GM04503 (cell line): ENCODE data around the gene GRAMD4.

Source experiments
- DNase-seq: peaks from one replicate; pipeline ENCODE4 v3.0.0-alpha.2; 2012; ENCODE audit warnings: low read depth

Gene GRAMD4

DNA sequence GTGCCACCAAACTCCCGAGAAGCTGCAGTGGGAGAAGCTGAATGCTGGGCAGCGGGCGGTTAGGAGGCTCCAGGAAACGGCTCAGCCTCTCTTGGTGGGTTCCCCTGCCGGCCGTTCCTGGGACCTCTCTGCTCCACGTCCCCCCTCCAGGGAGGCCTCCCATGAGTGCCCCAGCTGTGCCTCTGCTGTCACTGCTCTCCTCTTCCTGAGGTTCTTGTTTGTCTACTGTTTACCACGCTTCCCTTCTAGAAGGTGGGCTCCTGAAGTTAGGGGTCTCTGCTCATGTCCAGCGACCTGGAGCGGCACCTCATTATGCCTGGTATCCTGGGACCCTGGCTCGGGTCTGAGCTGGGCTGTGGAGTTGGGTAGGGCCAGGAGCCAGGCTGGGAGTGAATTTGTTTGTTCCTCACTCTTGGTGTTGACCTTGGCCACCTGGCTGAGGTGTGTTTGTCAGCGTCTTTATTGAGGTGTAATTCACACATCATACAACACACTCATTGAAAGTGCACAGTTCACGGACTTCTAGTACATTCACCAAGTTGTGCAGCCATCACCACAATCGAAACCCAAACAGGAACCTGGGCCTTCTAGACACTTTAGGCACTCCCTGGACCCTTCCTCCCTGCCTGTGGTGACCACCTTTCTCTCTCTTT lies 37.8 kb upstream of the GRAMD4 start:
- DNase-seq: no peak

DNA sequence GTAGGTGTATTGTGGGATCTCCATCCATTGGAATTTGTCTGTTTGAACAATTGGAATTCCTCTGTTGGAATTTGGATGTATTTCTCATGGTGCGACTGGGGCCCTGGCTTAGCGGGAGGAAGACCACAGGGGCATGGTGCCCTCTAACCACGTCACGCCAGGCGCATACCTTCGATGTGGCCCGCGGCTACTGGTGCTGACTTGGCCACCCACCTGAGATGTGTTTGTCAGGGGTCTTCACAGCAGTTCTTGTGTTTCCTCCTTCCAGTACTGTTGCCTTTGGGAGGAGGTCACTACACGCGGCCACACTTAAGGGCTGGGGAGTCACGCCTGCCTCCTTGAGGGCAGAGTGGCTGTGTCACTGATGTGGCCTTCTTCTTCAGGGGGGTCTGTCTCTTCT lies 36.6 kb upstream of the GRAMD4 start:
- no peak for DNase-seq

DNA sequence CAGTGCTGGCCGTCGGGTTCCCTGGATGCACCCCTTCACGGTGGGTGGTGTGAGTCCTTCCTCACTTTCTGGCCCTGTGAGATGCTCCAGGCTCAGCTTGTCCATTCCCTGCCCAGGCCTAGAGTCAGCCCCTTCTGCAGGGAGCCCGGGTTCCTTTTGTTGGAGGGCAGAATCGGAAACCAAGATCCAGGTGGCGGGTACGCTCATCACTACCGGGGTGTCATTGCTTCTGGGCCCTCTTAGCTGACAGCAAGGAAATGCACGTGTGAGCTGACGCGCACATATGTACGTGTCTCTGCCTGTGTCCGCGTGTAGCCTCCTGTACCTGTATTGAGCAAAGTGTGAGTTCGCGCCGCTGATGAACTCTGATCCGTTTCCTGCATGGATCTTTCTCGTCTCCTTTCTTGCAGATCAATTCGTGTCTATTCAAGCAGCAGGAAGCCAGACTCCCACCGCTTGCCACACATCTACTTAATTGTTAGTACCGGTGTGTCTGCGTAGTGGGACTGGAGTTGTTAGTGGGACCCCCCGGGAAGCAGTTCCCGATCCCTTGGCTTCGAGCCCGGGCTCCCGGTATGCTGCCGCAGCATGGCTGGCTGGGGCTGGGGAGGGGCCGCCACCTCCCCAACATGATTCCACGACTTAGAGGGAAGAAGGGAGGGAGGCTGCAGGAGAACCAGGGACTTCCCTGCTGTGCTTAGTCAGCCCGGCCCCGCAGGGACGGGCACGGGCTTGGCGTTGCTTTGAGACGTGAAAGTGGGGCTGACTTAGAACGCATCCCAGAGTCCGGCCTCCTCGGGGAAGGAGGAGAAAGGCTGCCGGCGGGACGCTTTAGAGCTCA lies 35.9 kb upstream of the GRAMD4 start:
- DNase-seq: no peak

DNA sequence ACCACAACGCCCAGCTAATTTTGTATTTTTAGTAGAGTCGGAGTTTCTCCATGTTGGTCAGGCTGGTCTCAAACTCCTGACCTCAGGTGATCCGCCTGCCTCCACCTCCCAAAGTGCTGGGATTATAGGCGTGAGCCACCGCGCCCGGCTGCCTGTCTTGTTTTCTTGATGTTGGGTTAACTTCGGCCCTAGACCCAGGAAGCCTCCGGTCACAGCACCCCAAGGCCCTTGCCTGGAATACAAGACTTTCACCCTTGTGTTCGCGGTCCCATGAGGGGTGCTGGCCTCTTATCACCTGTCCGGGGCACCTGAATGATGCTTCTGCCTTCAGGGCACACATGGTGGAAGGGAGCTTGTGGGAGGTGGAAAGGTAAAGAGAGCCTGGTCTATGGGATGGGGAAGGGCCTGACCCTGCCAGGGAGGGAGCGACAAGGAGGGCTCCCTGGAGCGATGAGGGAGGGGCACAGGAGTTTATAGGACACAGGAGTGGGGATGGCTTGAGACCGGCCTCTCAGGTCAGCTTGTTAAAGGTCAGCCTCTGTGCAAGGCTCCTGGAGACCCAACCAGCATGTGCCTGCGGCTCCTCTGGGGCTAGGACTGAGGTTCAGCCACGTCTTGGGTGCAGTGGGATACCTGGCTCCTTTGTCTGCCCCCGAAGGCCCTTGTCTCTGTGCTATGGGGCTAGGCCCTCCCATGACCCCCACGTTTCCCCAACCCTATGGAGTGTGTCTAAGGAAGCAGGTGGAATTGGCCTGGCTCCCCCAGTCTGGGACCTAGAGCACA lies 34.7 kb upstream of the GRAMD4 start:
- DNase-seq: no peak

DNA sequence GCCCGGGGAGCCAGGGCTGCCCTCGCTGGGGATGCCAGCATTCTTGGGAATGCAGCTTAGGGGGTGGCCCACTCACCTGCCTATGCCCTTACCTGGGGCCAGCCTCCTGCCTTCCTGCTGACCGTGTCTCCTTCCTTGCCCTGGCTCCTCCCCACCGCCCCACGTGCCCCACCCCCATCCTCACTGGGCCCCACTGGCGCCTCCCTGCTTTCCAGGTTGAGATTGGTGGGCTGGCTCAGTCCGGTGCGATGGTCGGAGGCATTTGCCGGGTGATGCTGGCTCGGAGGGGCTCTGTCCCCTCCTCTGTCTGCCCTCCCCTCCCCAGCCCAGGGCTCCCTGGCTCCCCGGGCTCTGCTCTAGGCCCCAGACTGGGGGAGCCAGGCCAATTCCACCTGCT lies 34.1 kb upstream of the GRAMD4 start:
- no peak for DNase-seq

DNA sequence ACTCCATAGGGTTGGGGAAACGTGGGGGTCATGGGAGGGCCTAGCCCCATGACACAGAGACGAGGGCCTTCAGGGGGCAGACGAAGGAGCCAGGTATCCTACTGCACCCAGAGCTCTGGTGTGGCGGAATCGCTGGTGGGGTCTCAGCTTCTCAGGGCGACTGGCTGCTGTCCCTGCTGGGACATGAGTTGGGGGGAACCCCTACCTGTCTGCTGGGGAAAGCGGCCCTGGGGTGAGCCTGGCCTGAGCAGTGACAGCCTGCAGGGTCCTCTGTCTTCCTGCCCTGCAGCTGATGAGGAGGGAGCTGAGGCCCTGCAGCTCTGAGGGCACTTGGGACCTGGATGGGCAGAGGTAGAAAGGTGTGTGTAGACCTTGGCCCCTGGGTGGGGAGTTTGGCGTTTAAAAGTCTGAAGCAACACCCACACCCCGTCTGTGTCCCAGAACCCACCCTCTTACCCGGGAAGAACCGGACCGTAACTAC lies 33.6 kb upstream of the GRAMD4 start:
- DNase-seq: no peak

DNA sequence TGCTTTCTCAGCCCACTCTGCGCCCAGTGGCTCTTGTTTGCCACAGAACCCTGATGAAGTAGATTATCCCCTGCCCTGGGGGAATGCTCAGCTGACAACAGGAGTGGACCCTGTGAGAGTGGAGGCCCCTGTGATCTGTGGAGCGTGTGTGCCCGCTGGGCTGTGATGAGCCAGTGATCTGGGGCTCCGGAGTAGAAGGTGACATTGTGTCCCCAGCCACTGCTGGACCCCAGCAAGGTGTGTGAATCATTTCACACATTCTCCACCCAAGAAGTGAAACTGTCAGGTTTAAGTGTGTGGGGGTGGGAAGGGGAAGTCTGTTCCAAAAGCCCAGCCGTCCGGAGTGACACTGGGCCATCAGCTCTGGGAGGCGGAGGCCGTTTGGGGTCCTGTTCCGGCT lies 33.1 kb upstream of the GRAMD4 start:
- DNase-seq: no peak

DNA sequence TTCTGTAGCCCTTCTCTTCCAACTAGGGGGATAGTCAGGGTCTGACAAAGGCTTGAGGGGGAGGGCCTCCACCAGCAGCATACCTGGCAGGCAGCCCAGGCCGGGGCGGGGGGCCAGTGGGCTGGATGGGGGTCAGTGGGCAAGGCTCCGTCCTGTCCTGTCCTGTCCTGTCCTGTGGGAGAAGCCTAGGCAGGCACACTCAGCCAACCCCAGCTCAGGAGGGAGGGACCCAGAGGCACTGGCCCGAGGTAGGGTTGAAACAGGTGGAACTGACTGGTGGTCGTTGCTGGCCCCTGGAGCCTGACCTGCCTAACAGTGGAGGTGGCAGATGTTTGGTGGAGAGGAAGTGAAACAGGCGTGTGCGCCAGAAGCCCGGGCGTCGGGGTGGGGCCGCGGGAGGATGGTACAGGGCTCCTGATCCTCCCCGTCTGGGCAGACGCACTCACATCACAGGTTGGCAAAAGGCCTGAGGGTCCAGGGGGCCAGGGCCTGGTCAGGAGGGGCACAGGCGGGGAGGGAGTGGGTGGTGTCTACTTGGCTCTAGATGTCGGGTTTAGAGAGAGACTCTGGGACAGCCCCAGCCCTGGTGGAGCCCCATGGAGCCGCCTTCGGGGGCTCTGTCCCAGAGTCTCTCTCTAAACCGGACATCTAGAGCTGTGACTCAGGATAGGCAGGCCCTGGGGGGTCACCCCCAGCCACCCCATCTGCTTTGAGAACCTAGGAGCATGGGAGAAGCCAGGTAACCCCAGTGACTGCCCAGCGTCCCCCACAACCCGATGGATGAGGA lies 32.5 kb upstream of the GRAMD4 start:
- DNase-seq: no peak

DNA sequence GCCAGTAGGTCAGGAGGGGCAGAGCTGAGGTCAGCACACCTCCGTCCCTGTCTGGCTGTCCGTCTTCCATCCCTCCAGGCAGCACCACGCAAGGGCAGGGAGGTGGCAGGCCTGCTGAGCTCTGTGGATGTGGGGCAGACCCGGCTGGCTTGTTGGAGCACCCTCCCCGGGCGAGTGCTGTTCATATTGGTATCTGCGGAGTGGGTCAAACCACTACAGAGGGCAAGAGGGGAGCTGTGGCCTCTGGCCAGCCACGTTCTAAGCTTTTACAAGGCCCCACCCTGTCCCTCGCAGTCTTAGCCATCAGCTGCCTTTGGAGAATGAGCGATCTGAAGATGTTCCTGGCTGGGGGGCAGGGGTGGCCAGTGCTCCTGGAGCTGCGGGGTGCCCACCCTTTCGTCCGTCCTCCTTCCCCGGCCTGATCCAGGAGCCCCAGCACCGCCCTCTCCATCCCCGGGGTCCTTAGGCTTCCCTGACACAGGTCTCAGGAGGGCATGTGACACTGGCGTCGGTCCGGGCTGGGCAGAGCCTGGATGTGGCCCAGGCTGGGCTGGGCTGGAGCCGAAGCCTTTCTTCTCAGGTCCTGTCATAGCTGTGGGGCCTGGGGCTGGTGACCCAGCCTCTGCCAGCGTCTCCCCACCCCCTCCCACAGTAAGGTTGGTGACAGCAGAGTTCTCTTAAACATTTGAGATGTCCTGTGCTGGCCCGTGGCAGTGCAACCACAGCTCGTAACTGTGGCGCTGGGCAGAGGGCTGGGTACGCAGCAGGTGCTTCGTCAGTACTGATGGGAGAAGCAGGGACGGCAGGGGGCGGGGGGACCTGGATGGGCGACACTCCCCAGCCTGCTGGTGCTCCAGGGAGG lies 31.7 kb upstream of the GRAMD4 start:
- no peak for DNase-seq

DNA sequence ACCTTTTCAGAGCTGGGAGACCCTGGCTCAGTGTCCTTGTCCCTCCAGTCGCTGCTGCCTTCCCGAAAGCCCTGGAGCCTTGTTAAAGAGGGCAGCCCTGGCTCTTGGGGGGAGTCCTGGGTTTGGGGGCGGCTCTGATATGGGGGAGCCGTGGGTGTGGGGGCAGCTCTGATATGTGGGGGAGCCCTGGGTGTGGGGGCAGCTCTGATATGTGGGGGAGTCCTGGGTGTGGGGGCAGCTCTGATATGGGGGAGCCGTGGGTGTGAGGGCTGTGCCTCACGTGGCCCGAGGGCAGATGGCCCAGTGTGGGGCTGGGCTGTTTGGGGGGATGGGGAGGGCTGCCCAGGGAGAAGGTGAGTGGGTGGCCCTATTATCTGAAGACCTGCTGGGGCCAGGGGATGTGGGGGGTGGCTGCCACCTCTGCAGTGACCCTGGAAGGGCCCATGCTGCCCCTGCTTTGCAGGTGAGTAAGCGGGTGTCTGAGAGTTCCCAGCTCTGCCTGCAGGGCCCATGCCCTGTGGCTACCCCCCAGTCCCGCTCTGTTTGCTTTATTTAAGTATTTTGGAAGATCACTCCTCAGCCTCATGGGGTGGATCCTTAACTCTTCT lies 30.9 kb upstream of the GRAMD4 start:
- no peak for DNase-seq

DNA sequence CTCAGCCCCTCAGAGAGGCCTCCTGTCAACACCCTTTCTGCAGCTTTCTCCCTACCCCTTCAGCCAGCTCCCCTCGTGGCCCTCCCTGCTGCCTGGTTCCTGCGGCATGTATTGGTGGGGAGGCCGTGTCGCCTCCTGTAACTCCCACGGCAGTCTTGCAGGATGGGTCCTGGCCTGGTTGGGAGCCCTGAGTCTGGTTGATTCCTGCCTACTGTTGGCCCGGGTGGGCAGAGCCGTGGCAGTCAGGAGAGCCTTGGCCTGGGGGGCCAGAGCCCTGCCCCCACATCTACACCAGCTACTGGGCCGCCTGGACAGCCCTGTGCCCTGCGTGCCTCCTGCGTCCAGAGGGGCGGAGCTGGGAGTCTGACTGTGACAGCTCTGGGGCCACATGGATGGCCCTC lies 30.3 kb upstream of the GRAMD4 start:
- DNase-seq: no peak

DNA sequence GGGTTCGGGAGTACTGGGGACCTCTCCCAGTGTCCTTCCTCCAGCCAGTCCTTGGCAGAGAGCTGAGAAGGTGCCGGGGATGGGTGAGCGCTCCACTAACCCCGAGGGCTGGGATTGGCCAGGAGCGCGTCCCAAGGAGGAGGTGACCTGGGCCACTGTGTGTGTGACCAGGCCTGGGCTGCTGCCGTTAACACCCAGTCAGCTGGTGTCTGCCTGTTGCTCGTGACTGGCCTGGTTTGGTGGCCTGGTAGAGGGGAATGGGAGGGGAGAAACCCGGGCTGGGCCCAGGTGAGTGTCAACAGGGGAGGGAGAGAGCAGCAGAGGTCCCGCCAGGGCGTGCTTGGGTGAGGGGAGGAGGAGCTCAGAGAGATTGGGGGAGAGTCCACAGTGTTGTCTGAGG lies 29.9 kb upstream of the GRAMD4 start:
- no peak for DNase-seq

DNA sequence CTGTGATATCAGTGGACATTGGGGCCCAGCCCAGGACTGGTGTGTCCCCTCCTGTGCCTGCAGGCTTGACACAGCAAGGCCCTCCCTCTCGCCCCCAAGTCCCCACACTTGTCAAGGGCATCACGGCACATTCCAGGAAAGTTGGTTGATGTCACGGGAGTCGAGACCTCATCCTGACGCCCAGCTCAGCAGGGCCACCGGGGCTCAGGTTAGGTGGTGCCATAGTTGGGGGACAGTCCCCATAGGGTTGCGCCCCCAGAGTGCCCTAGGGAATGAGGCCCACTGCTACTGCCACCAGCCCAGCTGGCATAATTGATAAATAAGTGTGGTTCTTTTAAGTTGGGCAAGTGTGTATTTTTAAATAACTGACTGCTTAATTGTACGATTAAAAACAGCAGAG lies 28.3 kb upstream of the GRAMD4 start:
- no peak for DNase-seq

DNA sequence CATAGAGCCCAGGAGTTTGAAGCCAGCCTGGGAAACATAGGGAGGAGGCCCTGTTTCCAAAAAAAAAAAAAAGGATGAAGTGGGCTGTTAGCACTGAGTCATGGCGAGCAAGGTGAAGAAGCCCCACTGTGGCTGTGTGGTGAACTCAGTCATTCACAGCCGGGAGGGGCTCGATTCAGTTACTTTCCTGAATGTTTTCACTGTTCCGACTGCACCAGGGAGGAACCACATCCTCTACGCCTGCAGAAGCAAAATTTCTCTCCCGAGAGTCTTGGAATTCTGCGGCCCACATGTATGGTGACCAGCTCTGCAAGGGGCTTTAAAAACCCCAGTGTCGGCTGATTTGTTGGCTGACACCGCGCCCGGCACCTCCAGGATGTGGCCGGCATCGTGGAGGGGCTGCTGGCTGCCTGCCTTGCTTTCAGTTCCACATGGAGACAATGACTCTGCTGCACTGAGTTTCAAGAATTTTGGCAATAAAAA lies 27.8 kb upstream of the GRAMD4 start:
- peak; percentile 12 for DNase-seq

DNA sequence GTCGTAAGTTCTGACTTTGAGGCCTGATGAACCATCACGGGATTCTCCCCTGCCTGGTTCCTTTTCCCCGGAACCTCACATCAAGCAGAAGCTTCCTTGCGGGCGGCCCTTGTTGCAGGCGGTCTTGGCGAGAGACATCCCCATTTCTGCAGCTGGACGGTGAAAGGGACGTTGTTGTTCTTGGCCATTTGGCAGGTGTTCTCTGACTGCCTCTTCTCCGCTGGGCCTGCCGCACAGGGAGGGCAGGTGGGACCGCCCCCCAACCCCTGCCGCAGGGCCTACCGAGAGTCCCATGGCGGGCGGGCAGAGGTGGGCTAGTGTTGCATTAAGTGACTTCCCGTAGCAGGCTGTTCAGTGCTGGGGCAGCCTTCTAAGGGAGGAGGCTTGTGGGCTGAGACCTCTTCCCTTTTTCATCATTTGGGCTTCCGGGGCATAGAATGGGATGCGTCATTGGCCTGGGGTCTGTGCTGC lies 26.9 kb upstream of the GRAMD4 start:
- no peak for DNase-seq

DNA sequence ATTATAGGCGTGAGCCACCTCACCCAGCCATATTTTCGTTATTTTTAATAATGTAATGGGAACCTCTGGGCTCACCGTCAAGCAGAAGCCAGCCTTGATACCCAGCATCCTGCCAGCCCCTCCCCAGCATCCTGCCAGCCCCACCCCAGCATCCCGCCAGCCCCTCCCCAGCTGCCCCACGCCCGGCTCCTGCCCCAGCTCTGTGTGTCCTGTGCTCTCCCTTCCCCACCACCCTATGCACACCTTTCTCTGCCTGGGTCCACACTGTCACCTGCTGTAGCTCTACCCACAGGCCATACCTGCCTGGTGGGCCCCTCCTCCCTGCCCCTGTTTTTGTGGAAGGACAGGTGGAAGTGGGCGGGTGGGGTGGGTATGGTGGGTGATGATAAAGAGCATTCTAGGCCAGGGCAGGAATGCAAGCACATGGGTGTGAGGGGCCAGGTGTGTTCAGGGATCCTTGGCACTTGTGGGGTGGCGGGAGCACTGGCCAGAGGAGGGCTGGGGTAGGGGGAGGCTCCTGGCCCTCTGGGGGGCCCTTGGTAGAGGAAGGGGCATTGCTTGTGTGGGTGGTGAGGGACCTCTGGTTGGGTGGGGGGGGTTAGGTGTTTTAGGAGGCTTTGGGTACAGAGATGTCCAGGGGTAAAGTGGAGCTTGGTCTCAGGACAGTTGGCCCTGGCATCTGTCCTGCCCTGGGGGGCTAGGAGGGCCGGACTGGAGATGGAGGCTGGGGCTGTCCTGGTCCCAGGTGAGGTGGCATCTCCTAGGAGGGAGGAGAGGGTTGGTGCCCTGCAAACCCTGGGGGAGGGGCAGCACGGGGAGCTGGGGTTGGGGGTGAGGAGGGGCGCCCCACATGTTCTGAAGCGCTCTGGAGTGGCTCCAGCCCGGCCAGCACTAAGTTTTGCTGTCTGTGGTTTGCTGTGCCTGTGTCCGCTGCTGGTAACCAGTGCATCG lies 25.9 kb upstream of the GRAMD4 start:
- no peak for DNase-seq

DNA sequence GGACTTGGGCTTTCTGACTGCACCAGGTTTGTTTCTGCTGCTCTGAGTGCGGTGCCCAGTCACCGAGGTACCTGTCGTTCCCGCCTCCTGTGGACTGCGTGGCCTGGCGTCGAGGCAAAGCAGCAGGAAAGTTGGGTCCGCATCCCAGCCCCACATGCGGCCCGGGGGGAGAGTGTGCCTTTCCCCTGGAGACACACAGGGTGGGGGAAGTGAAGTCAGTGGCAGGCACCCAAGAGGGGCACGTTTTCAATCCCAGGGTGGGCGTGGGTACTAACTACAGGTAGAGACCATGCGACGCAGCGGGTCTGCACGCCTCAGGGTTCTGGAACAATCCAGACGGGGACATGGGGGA lies 25.3 kb upstream of the GRAMD4 start:
- no peak for DNase-seq

DNA sequence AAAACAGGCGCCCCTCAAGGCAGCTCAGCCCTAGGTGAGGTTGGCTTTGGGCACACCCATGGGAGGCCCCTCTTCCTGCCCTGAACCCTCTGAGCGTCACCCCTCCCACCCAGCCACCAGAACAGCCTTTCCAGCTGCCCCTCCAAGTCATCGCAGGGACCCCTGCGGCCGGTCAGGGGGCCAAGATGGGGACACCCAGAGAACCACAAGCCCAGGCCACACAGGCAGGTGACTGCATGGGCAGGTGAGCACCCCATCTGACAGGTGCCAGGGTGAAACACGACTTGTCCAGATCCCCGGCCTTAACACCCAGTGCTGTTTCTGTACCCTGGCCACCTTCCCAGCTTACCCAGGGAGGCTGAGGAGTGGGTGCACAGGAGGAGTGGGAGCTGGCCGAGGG lies 24.6 kb upstream of the GRAMD4 start:
- DNase-seq: no peak

DNA sequence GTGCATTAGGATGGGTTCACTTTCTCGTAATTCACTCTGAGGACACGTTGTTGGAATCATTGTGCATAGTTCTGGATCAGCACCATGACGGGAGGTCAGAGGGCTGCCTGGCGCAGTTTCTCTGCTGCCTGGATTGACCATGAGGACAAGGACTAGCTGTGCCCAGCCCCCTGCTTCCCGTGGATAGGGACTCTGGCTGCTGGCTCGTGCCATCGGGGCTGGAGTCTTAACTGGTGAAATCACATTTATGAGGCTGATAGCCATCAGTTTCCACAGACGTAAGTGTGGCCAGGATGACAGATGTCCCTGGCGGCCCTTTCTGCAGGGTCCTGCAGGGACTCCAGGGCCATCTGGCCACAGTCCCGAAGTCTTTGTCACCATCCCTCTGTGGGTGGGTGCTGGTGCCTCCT lies 24.1 kb upstream of the GRAMD4 start:
- DNase-seq: no peak
